ENCODE measurements around the gene SLC17A8.

DNA sequence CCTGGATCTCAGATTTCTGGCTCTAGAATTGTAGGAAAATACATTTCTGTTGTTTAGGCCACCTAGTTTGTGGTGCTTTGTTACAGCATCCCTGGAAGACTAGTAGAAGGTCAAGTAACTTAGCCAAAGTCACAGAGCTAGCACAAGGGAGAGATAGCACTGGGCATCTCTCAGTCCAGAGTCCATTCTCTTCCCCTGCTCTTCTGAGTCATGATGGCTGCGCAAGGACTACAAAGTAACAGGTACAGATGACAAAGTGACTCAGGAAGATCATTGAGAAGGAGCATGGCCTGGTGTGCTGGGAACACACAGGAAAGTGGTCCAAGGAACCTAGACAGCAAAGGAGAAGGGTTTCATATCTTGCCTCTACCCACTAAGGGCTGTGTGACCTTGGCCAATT is 19.3 kb downstream of the SLC17A8 start:
- TF ChIP-seq ZFX (IDR thresholded peaks at IDR 0.05; ENCODE audit: borderline replicate concordance): no peak
- TF ChIP-seq, protein P1, sequence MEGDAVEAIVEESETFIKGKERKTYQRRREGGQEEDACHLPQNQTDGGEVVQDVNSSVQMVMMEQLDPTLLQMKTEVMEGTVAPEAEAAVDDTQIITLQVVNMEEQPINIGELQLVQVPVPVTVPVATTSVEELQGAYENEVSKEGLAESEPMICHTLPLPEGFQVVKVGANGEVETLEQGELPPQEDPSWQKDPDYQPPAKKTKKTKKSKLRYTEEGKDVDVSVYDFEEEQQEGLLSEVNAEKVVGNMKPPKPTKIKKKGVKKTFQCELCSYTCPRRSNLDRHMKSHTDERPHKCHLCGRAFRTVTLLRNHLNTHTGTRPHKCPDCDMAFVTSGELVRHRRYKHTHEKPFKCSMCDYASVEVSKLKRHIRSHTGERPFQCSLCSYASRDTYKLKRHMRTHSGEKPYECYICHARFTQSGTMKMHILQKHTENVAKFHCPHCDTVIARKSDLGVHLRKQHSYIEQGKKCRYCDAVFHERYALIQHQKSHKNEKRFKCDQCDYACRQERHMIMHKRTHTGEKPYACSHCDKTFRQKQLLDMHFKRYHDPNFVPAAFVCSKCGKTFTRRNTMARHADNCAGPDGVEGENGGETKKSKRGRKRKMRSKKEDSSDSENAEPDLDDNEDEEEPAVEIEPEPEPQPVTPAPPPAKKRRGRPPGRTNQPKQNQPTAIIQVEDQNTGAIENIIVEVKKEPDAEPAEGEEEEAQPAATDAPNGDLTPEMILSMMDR (IDR thresholded peaks at IDR 0.05): no peak
